HepG2 (cell line): Measurements from ENCODE around the gene ACKR3.

Experiments used
- CREM ChIP-seq, 2 experiments: sonication (generic) in 1 of 2; formaldehyde crosslinking in 1 of 2; IDR thresholded peaks; 2 replicates each; pipeline versions ENCODE4 v1.4.0 to v1.6.1; 2016 to 2020; ENCODE audit warnings: antibody characterized with exemption in 1 of 2, mild to moderate bottlenecking in 1 of 2, missing genetic modification reagents in 1 of 2
- ETV6 ChIP-seq: sonication (generic); formaldehyde crosslinking; conservative IDR thresholded peaks from 2 replicates; pipeline ENCODE4 v1.4.0; 2020; ENCODE audit warnings: missing genetic modification reagents
- EZH2 ChIP-seq: conservative IDR thresholded peaks from 2 replicates; pipeline ENCODE4 v1.6.1; 2012; ENCODE audit warnings: mild to moderate bottlenecking, low read depth, low read length, moderate library complexity
- FIP1L1 ChIP-seq: fragments of 200-400 bp; formaldehyde crosslinking; IDR thresholded peaks from 2 replicates; pipeline ENCODE4 v1.6.1; 2018; ENCODE audit warnings: low read depth, mild to moderate bottlenecking, low read length, moderate library complexity, borderline replicate concordance; ENCODE audit not compliant: insufficient read depth
- MXI1 ChIP-seq: IDR thresholded peaks from 3 replicates; pipeline ENCODE4 v1.6.1; 2012; ENCODE audit warnings: low read depth, low read length, inconsistent platforms, borderline replicate concordance
- PAWR ChIP-seq: sonication (generic); formaldehyde crosslinking; IDR thresholded peaks from 2 replicates; pipeline ENCODE4 v1.4.0; 2020; ENCODE audit warnings: missing genetic modification reagents, mild to moderate bottlenecking, borderline replicate concordance
- POLR2AphosphoS5 ChIP-seq: IDR thresholded peaks from 2 replicates; pipeline ENCODE4 v1.6.1; 2012; ENCODE audit warnings: low read depth, low read length
- RAD21 ChIP-seq: fragments of 450-650 bp; formaldehyde crosslinking; IDR thresholded peaks from 2 replicates; pipeline ENCODE4 v1.5.0; 2020; ENCODE audit warnings: mild to moderate bottlenecking
- TSC22D2 ChIP-seq: sonication (generic); formaldehyde crosslinking; IDR thresholded peaks from 2 replicates; pipeline ENCODE4 v1.5.1; 2020; ENCODE audit warnings: missing genetic modification reagents, mild to moderate bottlenecking, borderline replicate concordance
- YY1 ChIP-seq: IDR thresholded peaks from 2 replicates; pipeline ENCODE4 v1.6.1; 2011; ENCODE audit warnings: low read length, low read depth, moderate library complexity, mild to moderate bottlenecking; ENCODE audit not compliant: insufficient read depth, insufficient replicate concordance
- ZNF790 ChIP-seq: sonication (generic); formaldehyde crosslinking; IDR thresholded peaks from 2 replicates; pipeline ENCODE4 v1.8.0; 2022; ENCODE audit warnings: missing genetic modification reagents, mild to moderate bottlenecking, borderline replicate concordance
- ZZZ3 ChIP-seq: sonication (generic); formaldehyde crosslinking; IDR thresholded peaks from 2 replicates; pipeline ENCODE4 v1.4.0; 2020; ENCODE audit warnings: missing genetic modification reagents, mild to moderate bottlenecking, borderline replicate concordance

DNA sequence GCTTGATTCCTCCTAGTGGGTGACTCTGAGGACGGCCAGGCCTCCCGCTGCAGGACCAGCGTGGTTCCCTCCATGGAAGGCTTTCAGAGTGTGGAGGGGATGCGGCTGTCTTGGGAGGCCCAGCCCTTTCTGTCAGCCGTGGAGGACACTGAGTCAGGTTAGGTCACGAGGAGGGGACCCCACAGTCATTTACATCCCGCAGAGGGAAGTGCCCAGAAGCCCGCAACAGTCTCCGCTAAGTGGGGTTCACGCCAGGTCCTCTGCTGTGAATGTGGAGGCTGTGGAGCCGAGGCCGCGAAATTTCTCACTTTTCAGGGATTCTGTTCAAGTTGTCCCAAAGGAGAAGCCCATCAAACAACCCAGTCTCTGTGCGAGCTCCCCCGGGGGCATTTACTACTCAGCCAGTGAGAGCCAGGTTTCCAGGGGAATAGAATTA is 8.8 kb downstream of the ACKR3 start:
- TF ChIP-seq YY1 = no peak
- TF ChIP-seq FIP1L1 = no peak
- no peak for TF ChIP-seq ZNF790
- TF ChIP-seq EZH2 = no peak
- no peak for TF ChIP-seq CREM (IDR thresholded peaks at IDR 0.05)
- no peak for TF ChIP-seq CREM (CRISPR knock-in tag; IDR thresholded peaks at IDR 0.05)
- TF ChIP-seq POLR2AphosphoS5 = no peak
- TF ChIP-seq ETV6 = no peak
- TF ChIP-seq TSC22D2 = no peak
- no peak for TF ChIP-seq MXI1
- no peak for TF ChIP-seq ZZZ3
- no peak for TF ChIP-seq RAD21
- TF ChIP-seq PAWR (CRISPR knock-in tag) = no peak
